MCF 10A (cell line): ENCODE data around the gene ARHGEF2. TPM values are rescaled to one million over a fixed set of nuclear protein-coding genes. Genes with fewer than 3 reads are reported as not detected.

Experiments
- Bru-seq: library from RNA; stranded (reverse); fragments of 400-500 nt; gene quantifications from one replicate; lab custom pipeline; 2021; lab: Mats Ljungman, UMichigan
- BruChase-seq, 2 experiments: library from RNA; stranded (reverse); fragments of 400-500 nt; gene quantifications; one replicate each; lab custom pipeline; 2021; lab: Mats Ljungman, UMichigan
- BruUV-seq: library from RNA; stranded (reverse); fragments of 400-500 nt; replicated peaks from 2 replicates; lab custom pipeline; 2021; lab: Mats Ljungman, UMichigan
- CTCF ChIA-PET: fragments of 300-600 bp; sonication (Branson Sonifier 250); formaldehyde crosslinking; extraction: SDS; loops from one replicate; lab custom pipeline; 2021; ENCODE audit warnings: antibody characterized with exemption, inconsistent platforms; lab: Yijun Ruan, JAX
- POLR2A ChIA-PET: fragments of 300-600, 350-650 bp; sonication (Branson Sonifier 250); formaldehyde crosslinking; extraction: SDS; loops from one replicate; lab custom pipeline; 2020; ENCODE audit warnings: antibody characterized with exemption, inconsistent platforms; lab: Yijun Ruan, JAX
- DNase-seq: peaks from one replicate; pipeline ENCODE4 v3.0.0-alpha.2; 2018; ENCODE audit not compliant: unreplicated experiment
- H3K27ac Mint-ChIP-seq: one replicate; pipeline ENCODE4 v1.8.0; 2022; ENCODE audit warnings: mild to moderate bottlenecking, low read depth, mixed read lengths; ENCODE audit not compliant: unreplicated experiment
- H3K27me3 Mint-ChIP-seq: one replicate; pipeline ENCODE4 v1.8.0; 2022; ENCODE audit warnings: mixed read lengths; ENCODE audit not compliant: insufficient read depth, unreplicated experiment
- H3K36me3 Mint-ChIP-seq: one replicate; pipeline ENCODE4 v1.8.0; 2022; ENCODE audit warnings: mild to moderate bottlenecking, moderate library complexity, mixed read lengths; ENCODE audit not compliant: insufficient read depth, unreplicated experiment
- H3K4me1 Mint-ChIP-seq: one replicate; pipeline ENCODE4 v1.8.0; 2022; ENCODE audit warnings: mixed read lengths; ENCODE audit not compliant: insufficient read depth, unreplicated experiment
- H3K4me3 Mint-ChIP-seq: one replicate; pipeline ENCODE4 v1.8.0; 2022; ENCODE audit warnings: mild to moderate bottlenecking, moderate library complexity, mixed read lengths; ENCODE audit not compliant: unreplicated experiment
- H3K9me3 Mint-ChIP-seq: one replicate; pipeline ENCODE4 v1.8.0; 2022; ENCODE audit warnings: mixed read lengths; ENCODE audit not compliant: unreplicated experiment
- CTCF ChIP-seq: fragments of 200-600 bp; IDR thresholded peaks from one replicate; pipeline ENCODE4 v1.8.0; 2022; ENCODE audit warnings: antibody characterized with exemption, mild to moderate bottlenecking; ENCODE audit not compliant: unreplicated experiment
- intact Hi-C: fragments of 100-400 bp; cut with micrococcal nuclease; formaldehyde crosslinking; loops from 2 replicates; pipeline ENCODE4 v1.14.1; 2022
- long read RNA-seq: library from polyadenylated mRNA; stranded (forward); transcript quantifications from one replicate; pipeline ENCODE4 v2.0.0, GENCODE V29; 2022
- total RNA-seq: library from RNA; stranded (reverse); gene quantifications from 2 replicates; pipeline ENCODE4 v1.2.3, GENCODE V29; 2022

ARHGEF2 gene
- total RNA-seq (498 and 555 TPM in 2 replicates), Bru-seq, nascent RNA (percentile 96 among the genes with signal in this experiment), BruChase-seq, experiment 1, labeled RNA remaining after a 6-hour chase (percentile 96 among the genes with signal in this experiment), BruChase-seq, experiment 2, labeled RNA remaining after a 2-hour chase (percentile 96 among the genes with signal in this experiment)
- long read RNA-seq, full-length matches to known transcripts: 6 of 100 reads
- long read RNA-seq, partial matches to known transcripts: 33 of 100 reads
- long read RNA-seq, other reads (novel, unspliced or antisense): 61 of 100 reads

GRCh38 chr1:155978325-155978972, at the start of gene ARHGEF2:
TSS of gene ARHGEF2 (minus strand) at chr1:155978547. CDS start at chr1:155978427, 120 bp downstream.
- no TSS peak for BruUV-seq
- Mint-ChIP-seq H3K4me1 (peaks cover 83% of the 10 kb centered on the region), H3K27ac (peak within 1 kb of the TSS; percentile 90), H3K27me3 (no peaks in the 10 kb centered on the region), H3K4me3 (peak within 1 kb of the TSS; percentile 81), H3K9me3 (no peaks in the 10 kb centered on the region), H3K36me3 (peaks cover 19% of the 10 kb centered on the region)
- TF ChIP-seq CTCF: no peak
- intact Hi-C loops: no loop called here
- ChIA-PET POLR2A (interaction anchor here (0.6 to 13.3 kb wide), 22 partner anchors 11 to 532 kb away, joined by 3 to 294 read pairs (median 4); partner anchors contain the start of genes KHDC4, LAMTOR2, PMF1 and RXFP4), CTCF (interaction anchor here (0.6 to 11.9 kb wide), 13 partner anchors 10 to 410 kb away, joined by 3 to 136 read pairs (median 4); partner anchors contain the start of genes KHDC4 and RXFP4)
- DNase-seq: peak; percentile 89

- POLR2A ChIA-PET: no interaction called here
- Mint-ChIP-seq H3K27ac (no peak overlapping the region), H3K4me1 (no peaks in the 10 kb centered on the region), H3K36me3 (no peaks in the 10 kb centered on the region), H3K4me3 (no peak overlapping the region), H3K27me3 (no peaks in the 10 kb centered on the region), H3K9me3 (no peaks in the 10 kb centered on the region)
- no peak for DNase-seq
- no peak for TF ChIP-seq CTCF
- CTCF ChIA-PET: no interaction called here
- BruUV-seq: no TSS peak
- intact Hi-C loops: no loop called here
Observed at GRCh38 chr1:156026588-156026987, 48.2 kb upstream of the ARHGEF2 start.

DNA sequence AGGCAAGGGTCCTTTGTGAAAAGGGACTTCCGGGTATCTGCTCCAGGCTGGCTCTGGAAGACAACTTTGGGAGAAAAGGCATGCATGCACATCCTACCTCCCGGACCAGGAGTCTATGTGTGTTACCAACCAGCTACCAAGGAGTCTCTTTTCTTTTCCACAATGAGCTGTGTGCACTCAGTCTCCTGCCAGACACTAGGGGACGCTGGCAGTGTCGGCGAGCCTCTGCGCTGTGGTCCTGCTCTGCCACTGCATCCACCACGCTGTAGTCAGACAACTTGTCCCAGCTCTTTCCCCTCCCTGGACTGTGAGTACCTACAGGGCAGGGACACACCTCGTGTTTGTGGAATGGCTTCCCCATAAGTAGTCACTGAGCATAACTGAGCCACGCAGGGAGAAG, 47.5 kb upstream of the ARHGEF2 start:
- no TSS peak for BruUV-seq
- no peak for DNase-seq
- CTCF ChIA-PET: interaction anchor here (0.6 kb wide), 1 partner anchor 296 kb away, joined by 3 read pairs; no protein-coding TSS in a partner anchor
- H3K36me3 Mint-ChIP-seq: no peaks in the 10 kb centered on the region
- H3K9me3 Mint-ChIP-seq: no peaks in the 10 kb centered on the region
- H3K4me3 Mint-ChIP-seq: no peak overlapping the region
- H3K4me1 Mint-ChIP-seq: no peaks in the 10 kb centered on the region
- intact Hi-C loops: no loop called here
- TF ChIP-seq CTCF: no peak
- H3K27me3 Mint-ChIP-seq: no peaks in the 10 kb centered on the region
- POLR2A ChIA-PET: interaction anchor here (0.6 to 1.2 kb wide), 2 partner anchors 9 to 23 kb away, joined by 3 read pairs; no protein-coding TSS in a partner anchor
- H3K27ac Mint-ChIP-seq: no peak overlapping the region

- BruUV-seq: no TSS peak
- intact Hi-C loops: no loop called here
- H3K9me3 Mint-ChIP-seq: no peaks in the 10 kb centered on the region
- no peak for TF ChIP-seq CTCF
- no peak overlapping the region for H3K4me3 Mint-ChIP-seq
- peaks cover 7% of the 10 kb centered on the region for H3K4me1 Mint-ChIP-seq
- no peak for DNase-seq
- ChIA-PET CTCF (interaction anchor here (0.6 to 1.0 kb wide), 3 partner anchors 23 to 110 kb away, joined by 3 to 4 read pairs (median 4); no protein-coding TSS in a partner anchor), POLR2A (interaction anchor here (0.6 to 0.8 kb wide), 3 partner anchors 11 to 93 kb away, joined by 3 to 4 read pairs (median 3); no protein-coding TSS in a partner anchor)
- H3K36me3 Mint-ChIP-seq: peaks cover 8% of the 10 kb centered on the region
- H3K27ac Mint-ChIP-seq: no peak overlapping the region
- H3K27me3 Mint-ChIP-seq: no peaks in the 10 kb centered on the region
Observed at GRCh38 chr1:156024801-156025200, 46.5 kb upstream of the ARHGEF2 start.
